ENCODE measurements around the gene ATP4B. TPM values are rescaled to one million over a fixed set of nuclear protein-coding genes. Genes with fewer than 3 reads are reported as not detected.

ATP4B gene
- total RNA-seq, 2 experiments from 2014 or later, result not detected

DNA sequence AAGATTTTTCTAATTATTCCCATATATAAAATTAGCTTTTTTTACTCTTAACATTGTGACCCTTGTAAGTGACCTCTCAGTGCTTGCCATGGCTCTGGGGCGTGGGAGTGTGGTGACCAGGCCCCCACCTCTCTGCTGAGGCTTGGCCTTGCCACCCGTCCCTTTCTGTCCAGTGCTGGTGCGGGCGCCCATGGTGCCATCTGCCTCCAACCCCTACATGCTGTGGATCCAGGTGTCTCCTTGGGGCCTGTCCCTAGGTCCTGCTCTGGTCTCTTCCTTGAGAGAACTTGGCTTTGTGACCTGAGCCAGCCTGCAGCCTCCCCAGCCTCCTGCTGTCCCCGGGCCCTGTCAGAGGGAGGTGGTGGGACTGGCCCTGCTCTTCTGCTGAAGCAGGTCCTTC, 46.0 kb downstream of the ATP4B start:
- Histone ChIP-seq H4K20me1 (ENCODE audit: insufficient read depth, low read length) (no peaks in the 10 kb centered on the region; the same call in 1 of the 2 replicates), H3K9me2 (ENCODE audit: insufficient read depth, low read length) (no peaks in the 10 kb centered on the region), H3K4me2 (ENCODE audit: low read length) (no peak overlapping the region), H3K79me2 (ENCODE audit: insufficient read depth, low read depth, low read length) (peaks cover 12% of the 10 kb centered on the region; the same call in 1 of the 2 replicates), H3K9me3 (ENCODE audit: low read length) (no peaks in the 10 kb centered on the region), H3K4me1 (ENCODE audit: insufficient read depth, low read length, poor library complexity, severe bottlenecking) (no peaks in the 10 kb centered on the region), H3K36me3 (ENCODE audit: insufficient read depth, low read length) (peaks cover 99% of the 10 kb centered on the region), H3K27ac (ENCODE audit: low read depth, low read length, poor library complexity, severe bottlenecking) (no peak overlapping the region), H3K4me3 (ENCODE audit: low read depth, low read length, poor library complexity, severe bottlenecking) (no peak overlapping the region), H2AFZ (ENCODE audit: low read length) (no peak overlapping the region)
- ChIA-PET CTCF (ENCODE audit: unreplicated experiment) (no interaction called here), POLR2A (no interaction called here)
- intact Hi-C loops (cut with micrococcal nuclease; ENCODE audit: unreplicated experiment), result no loop called here
- DNase-seq (ENCODE audit: low spot score), result no peak
- TF ChIP-seq, protein P1, sequence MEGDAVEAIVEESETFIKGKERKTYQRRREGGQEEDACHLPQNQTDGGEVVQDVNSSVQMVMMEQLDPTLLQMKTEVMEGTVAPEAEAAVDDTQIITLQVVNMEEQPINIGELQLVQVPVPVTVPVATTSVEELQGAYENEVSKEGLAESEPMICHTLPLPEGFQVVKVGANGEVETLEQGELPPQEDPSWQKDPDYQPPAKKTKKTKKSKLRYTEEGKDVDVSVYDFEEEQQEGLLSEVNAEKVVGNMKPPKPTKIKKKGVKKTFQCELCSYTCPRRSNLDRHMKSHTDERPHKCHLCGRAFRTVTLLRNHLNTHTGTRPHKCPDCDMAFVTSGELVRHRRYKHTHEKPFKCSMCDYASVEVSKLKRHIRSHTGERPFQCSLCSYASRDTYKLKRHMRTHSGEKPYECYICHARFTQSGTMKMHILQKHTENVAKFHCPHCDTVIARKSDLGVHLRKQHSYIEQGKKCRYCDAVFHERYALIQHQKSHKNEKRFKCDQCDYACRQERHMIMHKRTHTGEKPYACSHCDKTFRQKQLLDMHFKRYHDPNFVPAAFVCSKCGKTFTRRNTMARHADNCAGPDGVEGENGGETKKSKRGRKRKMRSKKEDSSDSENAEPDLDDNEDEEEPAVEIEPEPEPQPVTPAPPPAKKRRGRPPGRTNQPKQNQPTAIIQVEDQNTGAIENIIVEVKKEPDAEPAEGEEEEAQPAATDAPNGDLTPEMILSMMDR (conservative IDR thresholded peaks at IDR 0.05; ENCODE audit: low read length), result no peak
- no peak for TF ChIP-seq EZH2phosphoT487 (IDR thresholded peaks at IDR 0.05; ENCODE audit: borderline replicate concordance, low read depth, low read length)
- BruUV-seq (replicated peaks), result no TSS peak

DNA sequence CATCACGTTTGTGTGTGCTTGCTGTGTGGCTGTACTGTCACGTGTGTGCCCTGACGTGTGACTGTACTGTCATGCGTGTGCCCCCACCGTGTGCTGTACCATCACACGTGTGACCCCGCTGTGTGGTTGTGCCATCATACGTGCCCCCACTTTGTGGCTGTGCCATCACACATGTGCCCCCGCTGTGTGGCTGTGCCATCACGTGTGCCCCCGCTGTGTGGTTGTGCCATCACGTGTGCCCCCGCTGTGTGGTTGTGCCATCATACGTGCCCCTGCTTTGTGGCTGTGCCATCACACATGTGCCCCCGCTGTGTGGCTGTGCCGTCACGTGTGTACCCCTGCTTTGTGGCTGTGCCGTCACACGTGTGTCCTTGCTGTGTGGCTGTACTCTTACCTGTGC, 47.7 kb downstream of the ATP4B start:
- no peak overlapping the region for H3K27ac ChIP-seq (ENCODE audit: low read depth, low read length, poor library complexity, severe bottlenecking)
- H3K9me2 ChIP-seq (ENCODE audit: insufficient read depth, low read length), result no peaks in the 10 kb centered on the region
- no peak overlapping the region for H2AFZ ChIP-seq (ENCODE audit: low read length)
- CTCF ChIA-PET (ENCODE audit: unreplicated experiment), result no interaction called here
- TF ChIP-seq, protein P1 (conservative IDR thresholded peaks at IDR 0.05; ENCODE audit: low read length), result no peak
- TF ChIP-seq EZH2phosphoT487 (IDR thresholded peaks at IDR 0.05; ENCODE audit: borderline replicate concordance, low read depth, low read length), result no peak
- intact Hi-C loops (cut with micrococcal nuclease; ENCODE audit: unreplicated experiment), result no loop called here
- no peaks in the 10 kb centered on the region; the same call in 1 of the 2 replicates for H4K20me1 ChIP-seq (ENCODE audit: insufficient read depth, low read length)
- H3K9me3 ChIP-seq (ENCODE audit: low read length), result no peaks in the 10 kb centered on the region
- no peaks in the 10 kb centered on the region for H3K4me1 ChIP-seq (ENCODE audit: insufficient read depth, low read length, poor library complexity, severe bottlenecking)
- DNase-seq (ENCODE audit: low spot score), result no peak
- no peak overlapping the region for H3K4me3 ChIP-seq (ENCODE audit: low read depth, low read length, poor library complexity, severe bottlenecking)
- H3K4me2 ChIP-seq (ENCODE audit: low read length), result no peak overlapping the region
- H3K79me2 ChIP-seq (ENCODE audit: insufficient read depth, low read depth, low read length), result peaks cover 10% of the 10 kb centered on the region; the same call in 1 of the 2 replicates
- POLR2A ChIA-PET, result no interaction called here
- BruUV-seq (replicated peaks), result no TSS peak
- H3K36me3 ChIP-seq (ENCODE audit: insufficient read depth, low read length), result peaks cover 92% of the 10 kb centered on the region

DNA sequence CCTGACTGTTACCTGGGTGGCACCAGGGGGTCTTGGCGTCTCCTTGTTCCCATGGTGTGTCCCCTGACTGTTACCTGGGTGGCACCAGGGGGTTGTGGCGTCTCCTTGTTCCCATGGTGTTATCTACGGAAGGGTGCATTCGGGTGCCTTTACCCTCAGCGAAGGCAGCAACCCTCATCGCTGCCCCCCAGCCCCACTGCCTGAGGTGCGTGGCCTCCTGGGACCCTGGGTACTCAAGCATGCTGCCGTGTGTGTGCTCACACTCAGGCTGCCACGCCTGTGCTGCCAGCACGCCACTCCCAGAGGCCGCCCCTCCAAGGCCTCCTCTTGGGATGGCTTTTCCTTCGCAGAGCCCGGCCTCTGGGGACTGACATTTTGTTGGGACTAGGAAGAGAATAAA, 48.4 kb downstream of the ATP4B start:
- BruUV-seq (replicated peaks), result no TSS peak
- Histone ChIP-seq H3K9me2 (ENCODE audit: insufficient read depth, low read length) (no peaks in the 10 kb centered on the region), H3K36me3 (ENCODE audit: insufficient read depth, low read length) (peaks cover 89% of the 10 kb centered on the region), H3K4me2 (ENCODE audit: low read length) (no peak overlapping the region), H4K20me1 (ENCODE audit: insufficient read depth, low read length) (no peaks in the 10 kb centered on the region; the same call in 1 of the 2 replicates), H3K4me3 (ENCODE audit: low read depth, low read length, poor library complexity, severe bottlenecking) (no peak overlapping the region), H2AFZ (ENCODE audit: low read length) (no peak overlapping the region), H3K4me1 (ENCODE audit: insufficient read depth, low read length, poor library complexity, severe bottlenecking) (no peaks in the 10 kb centered on the region), H3K79me2 (ENCODE audit: insufficient read depth, low read depth, low read length) (peaks cover 10% of the 10 kb centered on the region; the same call in 1 of the 2 replicates), H3K27ac (ENCODE audit: low read depth, low read length, poor library complexity, severe bottlenecking) (no peak overlapping the region), H3K9me3 (ENCODE audit: low read length) (no peaks in the 10 kb centered on the region)
- DNase-seq (ENCODE audit: low spot score), result no peak
- intact Hi-C loops (cut with micrococcal nuclease; ENCODE audit: unreplicated experiment), result no loop called here
- POLR2A ChIA-PET, result no interaction called here
- TF ChIP-seq, protein P1 (conservative IDR thresholded peaks at IDR 0.05; ENCODE audit: low read length), result no peak
- no peak for TF ChIP-seq EZH2phosphoT487 (IDR thresholded peaks at IDR 0.05; ENCODE audit: borderline replicate concordance, low read depth, low read length)
- CTCF ChIA-PET (ENCODE audit: unreplicated experiment), result no interaction called here
